Measurements from ENCODE around the gene FSD1. TPM values are rescaled to one million over a fixed set of nuclear protein-coding genes. Genes with fewer than 3 reads are reported as not detected.

FSD1 gene
- polyA plus RNA-seq, 4 donors, result 4.6 to 6.5 (median 5.5) TPM

DNA sequence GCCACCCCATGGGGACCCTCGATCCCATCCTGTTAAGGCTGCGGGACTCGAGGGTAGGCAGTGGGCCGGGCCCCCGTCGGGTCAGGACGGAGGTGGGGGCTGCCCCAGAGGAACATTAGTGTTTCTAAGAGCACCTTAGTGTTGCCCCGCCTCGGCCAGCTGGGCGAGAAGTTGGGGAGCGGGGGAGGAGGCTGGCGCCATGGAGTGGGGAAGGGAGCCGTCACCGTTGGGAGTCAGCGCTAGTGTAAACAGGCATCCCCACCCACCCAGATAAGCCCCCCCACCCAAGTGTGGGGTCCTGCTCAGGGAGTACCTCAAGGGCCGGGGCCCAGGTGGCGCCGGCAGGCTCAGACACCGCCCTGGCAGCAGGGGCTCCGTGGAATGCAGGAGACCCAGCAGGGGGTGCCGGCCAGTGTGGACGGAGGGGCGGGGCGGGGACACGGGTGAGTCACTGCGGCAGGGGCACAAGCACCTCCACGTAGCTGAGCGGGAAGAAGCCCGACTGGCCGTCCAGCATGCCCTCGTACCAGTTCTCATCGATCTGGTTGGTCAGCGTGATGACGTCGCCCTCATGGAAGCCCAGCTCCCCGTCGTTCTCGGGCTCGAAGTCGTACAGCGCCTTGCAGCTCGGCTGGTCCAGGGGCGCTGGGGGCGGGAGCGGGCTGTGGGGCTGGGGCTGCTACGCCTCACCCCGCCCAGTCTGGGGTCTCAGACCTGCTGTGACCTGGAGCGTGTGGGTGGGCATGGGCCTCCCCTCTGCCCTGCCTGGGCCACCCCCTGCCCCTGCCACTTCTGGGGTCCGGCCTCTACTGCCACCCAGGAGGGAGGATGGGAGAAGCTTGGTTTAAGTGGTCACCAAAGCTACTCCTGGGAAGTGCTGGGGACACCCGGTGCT lies 57.0 kb downstream of the FSD1 start:
- DNase-seq (ENCODE audit: low read depth in 4 of 4, low spot score in 3 of 4), result no peak

DNA sequence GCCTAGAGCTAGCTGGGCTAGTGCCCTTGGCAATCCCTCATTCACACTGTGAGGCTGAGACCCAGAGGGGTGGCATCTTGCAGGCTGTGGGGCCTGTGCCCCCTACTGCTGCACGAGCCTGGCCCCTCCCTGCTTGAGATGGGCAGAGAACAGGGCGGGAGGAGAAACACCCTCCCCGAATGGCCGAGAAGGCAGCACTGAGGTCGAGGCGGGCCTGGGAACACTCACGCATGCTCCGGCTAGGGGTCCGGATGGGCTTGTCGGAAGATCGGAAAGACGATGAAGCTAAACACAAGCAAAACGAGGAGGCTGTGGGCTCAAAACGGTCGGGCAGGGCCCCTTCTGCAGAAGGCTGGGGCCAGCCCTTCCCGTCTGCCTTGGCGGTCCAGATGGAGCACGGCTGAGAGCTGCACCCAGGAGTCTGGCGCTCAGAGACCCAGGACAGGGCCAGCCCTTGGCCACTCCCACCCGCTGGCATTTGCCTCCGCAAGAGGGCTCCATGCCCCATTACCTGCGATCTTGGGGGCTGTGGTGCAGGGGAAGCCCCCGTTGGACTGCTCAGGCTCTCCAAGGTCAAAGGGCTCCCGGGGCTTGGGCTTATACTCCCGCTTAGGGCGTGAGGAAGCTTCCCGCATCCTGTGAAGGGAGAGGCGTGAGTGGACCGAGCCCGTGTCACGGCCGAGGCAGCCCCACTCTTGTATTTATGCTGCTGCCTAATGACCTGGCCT lies 57.9 kb downstream of the FSD1 start:
- no peak for DNase-seq (ENCODE audit: low read depth in 4 of 4, low spot score in 3 of 4)

DNA sequence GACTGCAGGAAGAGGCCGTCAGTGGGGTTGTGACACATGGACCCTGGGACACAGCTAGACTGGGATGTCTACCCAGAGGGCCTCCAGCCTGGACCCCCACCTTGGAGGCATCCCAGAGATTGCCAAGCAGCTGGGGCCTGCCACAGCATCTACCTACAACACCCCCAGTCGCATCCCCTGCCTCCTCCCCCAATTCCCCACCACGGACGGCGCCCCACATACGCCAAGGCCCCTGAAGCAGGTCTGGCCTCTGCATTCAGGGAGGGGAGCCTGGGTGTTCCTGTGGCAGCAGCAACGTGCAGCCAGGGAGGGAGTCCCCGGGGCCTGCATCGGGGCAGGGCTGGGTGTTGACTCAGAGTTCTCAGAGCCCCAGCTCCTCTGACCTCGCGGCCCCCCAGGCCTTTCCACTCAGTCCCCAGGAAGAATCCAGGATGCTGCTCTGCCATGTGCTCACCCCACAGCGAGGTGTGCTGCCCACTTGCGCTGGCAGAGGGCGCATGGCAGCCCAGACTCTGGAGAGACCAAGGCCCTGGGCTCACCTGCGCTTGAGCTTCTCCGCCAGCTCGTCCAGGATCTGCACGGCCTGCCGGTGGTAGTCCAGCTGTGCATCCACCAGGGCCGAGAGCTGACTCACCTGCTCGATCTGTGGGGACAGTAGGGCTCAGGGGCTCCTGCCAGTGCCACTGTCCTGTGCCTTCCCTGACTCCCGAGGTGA lies 58.6 kb downstream of the FSD1 start:
- DNase-seq (ENCODE audit: low read depth in 4 of 4, low spot score in 3 of 4), result no peak

DNA sequence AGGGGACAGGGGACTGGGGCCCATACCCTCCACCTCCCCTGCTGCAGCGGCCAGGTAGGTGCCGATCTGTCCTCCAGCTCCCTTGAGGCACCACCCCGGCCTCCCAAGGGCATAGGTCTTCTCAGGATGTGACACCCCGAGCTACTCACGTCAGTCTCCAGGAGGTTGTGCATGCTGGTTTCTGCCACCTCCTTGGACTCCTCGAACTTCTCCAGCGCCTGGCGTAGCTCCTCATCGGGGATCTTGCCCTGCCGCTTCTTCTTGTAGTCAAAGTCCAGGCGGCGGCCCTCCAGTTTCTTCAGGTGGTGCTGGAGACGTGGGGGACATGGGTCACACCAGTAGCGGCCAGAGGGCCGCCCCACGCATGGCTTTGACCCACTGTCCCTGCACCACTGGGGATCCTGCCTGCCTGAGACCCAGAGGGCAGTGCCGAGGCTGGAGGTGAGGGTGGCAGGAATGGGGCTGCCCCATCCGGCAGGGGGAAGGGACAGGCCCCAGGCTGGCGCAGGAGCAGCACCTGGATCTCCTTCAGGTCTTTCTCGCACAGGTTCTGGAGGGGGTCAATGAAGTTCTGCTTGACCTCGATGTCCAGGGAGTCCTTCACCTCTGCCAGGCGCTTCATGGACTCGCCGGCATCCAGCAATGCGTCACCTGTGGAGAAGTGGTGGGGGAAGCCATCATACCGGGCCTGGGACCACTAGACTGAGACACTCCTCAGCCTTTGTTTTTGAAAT lies 59.3 kb downstream of the FSD1 start:
- DNase-seq (ENCODE audit: low read depth in 4 of 4, low spot score in 3 of 4), result no peak

DNA sequence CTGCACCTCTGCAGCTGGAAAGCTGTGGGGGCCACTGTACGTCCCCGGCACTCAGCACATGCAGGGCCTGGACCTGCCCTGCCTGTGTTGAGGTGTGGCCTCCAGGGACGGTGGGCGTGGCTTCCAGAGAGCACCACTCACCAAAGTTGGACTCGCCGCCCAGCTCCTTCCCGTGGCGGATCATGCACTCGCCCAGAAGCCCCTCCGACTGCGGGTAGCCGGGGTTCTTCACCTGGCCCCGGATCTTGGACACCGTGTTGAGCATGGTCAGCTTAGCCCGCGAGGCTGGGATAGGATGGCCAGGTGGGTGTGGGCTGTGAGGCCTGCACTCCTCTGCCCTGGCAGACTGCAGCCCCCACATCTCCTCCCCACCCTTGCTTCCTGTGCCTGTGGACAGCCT lies 60.9 kb downstream of the FSD1 start:
- DNase-seq (ENCODE audit: low read depth in 4 of 4, low spot score in 3 of 4), result no peak

DNA sequence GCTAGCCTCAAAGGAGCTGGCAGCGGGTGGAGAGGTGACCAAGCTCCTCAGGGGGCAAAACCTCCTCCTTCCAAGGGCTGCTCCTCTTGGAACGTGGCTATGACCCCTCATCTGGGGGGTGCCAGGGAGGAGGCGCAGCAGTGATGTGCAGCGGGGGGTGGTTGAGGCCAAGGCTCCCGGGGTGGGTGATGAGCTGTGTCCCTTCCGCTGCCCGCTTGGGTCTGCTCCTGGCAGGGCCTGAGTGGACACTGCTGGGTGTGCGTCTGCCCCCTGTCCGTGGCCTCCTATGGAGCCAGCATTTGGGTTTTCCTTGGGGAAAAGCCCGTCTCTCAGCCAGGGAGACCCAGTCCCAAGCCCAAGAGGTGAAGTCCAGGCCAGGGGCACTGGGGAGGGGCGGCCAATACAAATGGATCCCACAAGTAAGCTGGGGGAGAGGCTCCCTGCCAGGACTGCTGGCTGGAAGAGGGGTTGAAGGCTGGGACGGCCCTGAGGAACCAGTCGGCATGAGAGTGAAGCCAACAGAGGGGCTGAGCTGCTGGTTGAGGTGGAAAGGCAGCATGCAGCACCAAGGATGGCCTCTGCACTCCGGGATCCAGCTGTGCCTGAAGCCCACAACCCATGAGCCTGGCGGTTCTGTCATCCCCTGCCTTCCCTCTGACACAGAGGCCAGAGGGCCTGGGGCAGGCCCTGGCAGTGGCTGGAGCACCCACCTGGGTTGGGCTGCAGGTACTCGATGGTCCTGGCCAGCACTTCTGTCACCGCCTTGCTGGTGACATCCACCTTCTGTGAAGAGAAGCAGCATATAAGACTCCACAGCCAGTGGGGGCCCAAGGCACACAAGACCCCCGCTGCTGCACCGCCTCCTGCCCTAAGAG lies 61.6 kb downstream of the FSD1 start:
- no peak for DNase-seq (ENCODE audit: low read depth in 4 of 4, low spot score in 3 of 4)

DNA sequence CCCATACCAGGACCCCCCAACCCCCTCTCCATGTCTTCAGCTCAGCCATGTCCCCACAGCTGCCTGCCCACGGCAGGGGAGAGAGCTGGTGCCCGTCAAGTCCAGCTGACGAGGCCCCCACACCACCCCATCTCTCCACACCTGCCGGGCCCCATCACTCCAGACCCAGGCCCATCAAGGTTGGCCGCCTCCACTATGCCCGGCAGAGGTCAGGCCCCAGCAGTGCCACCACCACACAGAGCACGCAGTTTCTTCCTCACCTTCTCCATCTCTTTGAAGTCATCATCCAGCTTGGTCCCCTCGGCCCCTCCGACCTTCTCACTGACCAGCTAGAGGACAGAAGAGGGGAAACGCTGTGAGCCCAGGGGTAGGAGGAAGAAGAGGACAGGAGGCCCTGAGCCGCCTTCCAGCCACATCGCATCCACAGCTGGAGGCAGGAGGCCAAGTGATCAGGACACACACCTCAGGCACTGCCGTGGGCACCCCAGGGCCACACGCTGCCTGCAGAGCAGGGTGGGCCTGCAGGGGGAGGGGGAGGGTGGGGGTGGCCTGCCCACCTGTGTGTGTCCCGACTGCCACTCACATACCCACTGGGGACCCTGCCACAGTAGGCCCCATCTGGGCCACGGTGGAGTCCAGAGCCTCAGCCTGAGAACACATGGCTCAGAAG lies 62.4 kb downstream of the FSD1 start:
- no peak for DNase-seq (ENCODE audit: low read depth in 4 of 4, low spot score in 3 of 4)

DNA sequence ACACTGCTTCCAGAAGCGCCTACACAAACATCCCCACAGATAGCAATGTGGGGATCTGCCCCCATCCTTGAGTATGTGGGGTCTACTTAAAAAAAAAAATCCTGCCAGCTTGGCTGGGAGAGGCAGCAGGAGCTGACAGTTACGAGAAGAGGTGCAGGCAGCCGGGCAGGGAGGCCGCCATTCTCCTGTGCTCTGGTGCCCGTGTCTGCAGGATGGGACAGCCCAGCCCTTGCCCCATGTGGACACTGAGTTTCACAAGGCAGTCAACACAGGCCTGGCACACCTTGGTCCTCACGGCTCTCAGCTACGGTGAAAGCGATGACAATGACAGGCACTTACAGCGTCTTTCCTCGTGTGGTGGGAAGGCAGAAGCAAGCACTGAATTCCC lies 62.9 kb downstream of the FSD1 start:
- no peak for DNase-seq (ENCODE audit: low read depth in 4 of 4, low spot score in 3 of 4)

DNA sequence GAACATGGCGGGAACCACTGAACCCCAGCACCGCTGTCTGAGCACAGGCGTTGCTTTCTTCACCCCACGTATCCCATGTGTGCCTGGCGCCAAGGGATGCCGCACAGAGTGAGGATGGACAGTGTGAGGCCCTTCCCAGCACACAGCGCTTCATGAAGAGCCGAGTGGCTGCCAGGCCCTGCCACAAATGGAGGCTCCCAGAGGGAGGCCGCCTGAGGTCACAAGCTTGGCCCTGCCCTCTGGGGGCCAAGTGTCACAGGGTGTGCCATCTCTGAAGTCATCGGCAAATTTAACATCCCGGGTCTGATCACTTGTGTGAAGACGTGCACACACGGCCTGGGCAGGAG lies 63.4 kb downstream of the FSD1 start:
- no peak for DNase-seq (ENCODE audit: low read depth in 4 of 4, low spot score in 3 of 4)

DNA sequence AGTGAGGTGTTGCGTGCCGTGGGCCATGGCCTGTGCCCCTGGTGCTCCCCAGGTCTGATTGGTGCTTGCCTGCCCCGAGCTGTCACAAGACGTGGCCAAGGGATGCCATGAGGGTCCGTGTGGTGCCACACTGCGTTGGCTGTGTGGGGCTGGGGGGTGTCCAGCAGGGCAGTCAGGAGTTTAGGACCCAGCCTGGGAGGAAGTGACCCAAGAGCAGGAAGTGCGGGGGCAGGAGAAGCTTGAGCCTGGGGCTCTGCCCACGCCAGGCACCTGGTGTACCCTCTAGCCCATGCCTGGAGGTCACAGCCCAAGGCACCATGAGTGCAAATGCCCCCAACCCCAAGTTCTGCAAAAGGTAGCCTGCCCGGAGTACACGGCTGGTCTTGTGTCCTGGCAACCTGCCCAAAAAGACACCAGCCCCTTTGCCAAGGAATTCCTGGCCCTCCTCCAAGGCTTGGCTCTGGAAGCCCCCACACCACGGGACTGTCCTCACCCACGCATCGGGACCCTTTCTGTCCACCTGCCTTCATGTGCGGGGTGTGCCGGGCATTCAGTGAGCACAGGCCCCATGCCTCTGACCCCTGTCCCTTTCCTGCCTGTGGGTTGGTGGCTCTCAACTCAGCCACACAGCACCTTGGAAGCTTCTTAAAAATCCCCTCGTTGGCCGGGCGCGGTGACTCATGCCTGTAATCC lies 63.9 kb downstream of the FSD1 start:
- DNase-seq (ENCODE audit: low read depth in 4 of 4, low spot score in 3 of 4), result no peak

DNA sequence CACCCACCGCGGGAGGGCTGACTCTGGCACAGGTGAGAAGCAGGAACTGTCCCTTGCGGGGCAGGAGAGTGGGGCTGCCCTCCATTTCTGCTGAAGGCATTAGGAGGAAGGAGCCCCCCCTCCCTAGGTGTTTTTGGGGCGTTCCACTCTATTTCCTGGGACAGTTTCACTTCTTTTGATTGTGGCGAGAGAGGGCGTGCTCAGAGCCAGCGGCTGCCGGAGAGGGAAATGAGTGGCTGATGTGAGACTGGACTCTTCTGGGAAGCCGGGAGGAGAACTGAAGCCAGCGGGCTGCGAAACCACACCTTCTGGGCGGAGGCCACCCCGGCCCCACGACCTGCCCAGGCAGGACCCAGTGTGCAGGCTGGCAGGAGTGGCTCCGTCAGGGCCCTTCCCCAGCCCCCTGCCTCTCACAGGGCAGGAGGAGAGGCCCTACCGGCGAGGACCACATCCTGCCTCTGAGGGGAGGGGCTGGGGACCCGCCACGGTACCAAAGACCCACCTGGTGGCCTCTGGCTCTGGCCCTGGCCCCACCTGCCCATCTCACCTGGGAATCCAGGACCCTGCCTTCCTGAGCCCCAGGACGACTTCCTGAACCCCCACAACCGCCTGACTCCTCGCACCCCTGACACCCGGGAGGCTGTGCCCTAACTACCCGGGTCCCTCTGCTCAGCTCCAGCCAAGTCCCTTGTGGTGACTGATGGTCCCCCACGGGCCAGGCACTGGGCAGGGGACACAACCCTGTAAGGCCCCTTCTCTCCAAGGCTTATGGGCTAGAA lies 64.9 kb downstream of the FSD1 start:
- DNase-seq (ENCODE audit: low read depth in 4 of 4, low spot score in 3 of 4), result no peak

DNA sequence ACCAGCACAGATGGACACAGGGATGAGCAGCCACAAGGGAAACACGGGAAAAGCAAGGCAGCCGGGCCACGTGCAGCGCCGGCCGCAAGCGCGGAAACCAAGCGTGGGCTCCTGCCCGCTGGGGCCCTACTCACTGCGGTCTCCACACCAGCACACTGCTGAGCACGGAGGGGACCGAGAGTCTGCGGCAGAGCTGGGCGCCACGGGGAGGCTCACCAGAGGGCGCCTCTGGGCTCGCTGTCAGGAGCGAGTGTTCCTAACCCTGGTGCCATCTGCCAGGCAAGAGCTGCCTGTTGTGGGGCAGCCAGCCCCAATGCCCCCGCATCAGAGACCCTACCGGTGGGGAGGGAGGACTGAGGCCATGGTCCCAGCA lies 65.5 kb downstream of the FSD1 start:
- DNase-seq (ENCODE audit: low read depth in 4 of 4, low spot score in 3 of 4), result no peak

DNA sequence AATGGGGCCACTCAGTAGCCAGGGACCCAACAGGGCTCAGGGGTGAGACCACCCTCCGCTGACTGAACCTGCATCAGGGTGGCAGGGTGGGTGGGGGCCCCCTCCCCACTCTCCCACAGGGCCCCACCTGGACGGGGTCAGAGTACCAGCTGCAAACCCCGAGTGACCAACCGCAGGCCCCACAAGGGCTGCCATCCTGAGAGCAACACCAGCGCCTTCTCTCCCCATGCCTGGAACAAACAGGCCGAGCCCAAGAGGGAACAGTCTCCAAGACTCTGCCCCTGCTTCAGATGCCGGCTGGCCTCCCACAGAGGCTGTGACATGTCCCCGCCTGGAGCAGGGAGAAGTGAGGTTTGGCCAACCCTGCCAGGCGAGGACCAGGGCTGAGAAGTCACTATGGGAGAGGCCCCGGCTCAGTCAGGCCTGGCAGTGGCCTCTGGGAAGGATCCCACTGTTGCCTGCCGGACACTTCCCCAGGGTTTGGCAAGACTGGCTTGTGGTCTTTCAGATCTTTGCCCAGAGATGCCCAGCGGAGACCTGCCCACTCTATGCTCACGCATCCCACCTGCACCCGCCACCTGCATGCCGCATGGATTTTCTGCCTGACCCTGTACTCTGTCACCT lies 66.1 kb downstream of the FSD1 start:
- DNase-seq (ENCODE audit: low read depth in 4 of 4, low spot score in 3 of 4), result no peak

DNA sequence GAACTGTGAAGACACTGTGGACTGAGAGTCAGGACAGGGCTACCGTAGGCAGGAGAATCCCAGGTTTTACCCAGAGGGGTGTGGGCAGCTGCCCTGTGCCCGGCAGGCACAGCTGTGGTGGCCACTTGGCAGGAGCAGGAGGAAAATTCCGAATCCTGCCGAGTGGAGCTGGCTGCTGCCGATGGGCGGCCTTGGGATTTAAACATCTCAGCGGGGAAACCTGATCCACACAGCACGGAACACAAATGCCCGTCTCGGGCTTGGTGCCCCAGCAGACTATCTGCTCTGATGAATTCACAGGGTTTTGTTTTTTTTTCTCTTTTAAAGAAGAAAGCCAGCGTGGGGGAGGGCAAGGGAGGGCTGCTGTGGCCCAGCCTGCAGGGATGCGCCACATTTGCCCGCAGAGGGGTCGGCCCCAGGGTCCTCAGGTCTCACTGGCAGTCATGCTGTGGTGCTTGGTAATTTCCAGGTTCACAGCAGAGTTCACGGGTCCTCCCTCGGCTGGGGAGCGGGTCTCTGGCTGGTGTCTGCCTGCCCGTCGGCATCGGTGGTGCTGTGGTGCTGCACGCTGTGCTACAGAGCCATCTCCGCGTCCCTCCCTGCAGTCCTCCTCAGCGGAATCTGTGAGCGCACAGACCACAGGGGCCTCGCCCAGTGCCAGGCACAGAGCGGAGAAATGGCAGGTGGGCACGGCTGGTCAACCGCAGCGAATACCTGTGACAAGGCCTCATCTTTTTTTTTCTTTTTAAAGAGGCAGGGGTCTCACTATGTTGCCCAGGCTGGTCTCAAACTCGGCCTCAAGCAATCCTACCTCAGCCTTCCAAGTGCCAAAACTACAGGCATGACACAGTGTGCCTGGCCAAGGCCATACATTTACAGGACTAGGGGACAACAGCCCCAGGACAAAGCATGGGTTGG lies 67.1 kb downstream of the FSD1 start:
- DNase-seq (ENCODE audit: low read depth in 4 of 4, low spot score in 3 of 4), result no peak

DNA sequence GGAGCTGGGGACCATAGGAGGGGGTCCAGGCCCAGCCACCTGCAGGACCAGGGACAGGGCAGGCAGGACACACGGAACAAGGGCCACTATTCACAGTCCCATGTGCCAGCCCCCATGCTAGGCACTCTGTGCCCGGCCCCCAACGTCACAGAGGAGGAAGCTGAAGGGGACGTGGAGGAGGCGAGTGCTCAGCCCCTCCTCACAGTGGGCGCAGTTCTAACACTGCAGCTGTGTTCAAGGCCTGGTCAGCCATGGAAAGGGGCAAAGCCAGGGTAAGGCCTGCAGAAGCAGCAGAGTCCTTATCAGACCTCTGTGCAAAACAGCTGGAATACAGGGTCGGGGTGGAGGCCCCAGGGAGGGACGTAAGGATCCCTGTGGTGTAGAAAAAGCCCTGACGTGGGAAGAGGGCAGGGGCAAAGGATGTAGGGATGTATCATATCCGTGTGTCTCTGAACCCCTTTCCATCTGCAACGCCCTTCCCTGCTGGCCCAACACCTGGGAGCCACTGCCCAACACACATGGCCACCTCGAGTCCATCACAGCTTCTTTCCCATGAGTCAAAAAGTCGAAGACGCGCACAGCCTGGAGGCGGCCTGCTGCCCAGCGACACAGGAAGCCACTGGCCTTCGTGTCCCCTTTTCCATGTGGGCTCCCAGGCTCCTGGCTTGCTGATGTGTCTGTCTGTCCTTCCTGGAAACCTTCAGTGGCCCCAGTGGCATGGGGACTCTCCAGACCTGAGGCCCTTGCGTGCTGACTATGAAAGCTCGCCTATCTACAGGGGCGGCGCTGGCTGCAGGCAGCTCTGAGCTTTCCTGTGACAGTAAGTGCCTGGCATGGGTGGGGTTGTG lies 68.0 kb downstream of the FSD1 start:
- DNase-seq (ENCODE audit: low read depth in 4 of 4, low spot score in 3 of 4), result no peak

DNA sequence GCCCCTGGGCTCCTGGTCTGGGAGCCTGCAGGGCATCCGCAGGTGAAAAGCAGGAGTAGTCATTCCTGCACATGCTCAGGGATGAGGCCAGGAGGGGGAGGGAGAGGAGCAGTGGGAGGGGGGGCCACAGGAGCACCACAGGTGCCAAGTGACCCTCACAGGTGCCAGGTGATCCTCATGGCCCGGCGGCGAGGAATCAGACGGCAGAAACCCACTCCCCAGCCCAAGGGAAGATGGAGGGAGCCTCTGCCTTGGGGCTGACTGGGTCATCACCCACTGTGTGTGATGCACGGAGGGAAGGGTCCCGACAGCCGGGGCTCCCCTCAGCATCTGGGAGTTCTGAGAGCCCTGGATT lies 68.6 kb downstream of the FSD1 start:
- no peak for DNase-seq (ENCODE audit: low read depth in 4 of 4, low spot score in 3 of 4)
